Endodermal cell (in vitro differentiated cells): ENCODE measurements around the gene USP28. TPM values are rescaled to one million over a fixed set of nuclear protein-coding genes. Genes with fewer than 3 reads are reported as not detected.

Experiments used
- DNase-seq: peaks from one replicate; pipeline ENCODE4 v3.0.0-alpha.2; 2017
- H3K27ac ChIP-seq: 2 replicates; pipeline ENCODE4 v1.5.1; 2013; ENCODE audit warnings: mild to moderate bottlenecking, low read depth, low read length, moderate library complexity
- H3K27me3 ChIP-seq: 2 replicates; pipeline ENCODE4 v1.6.1; 2013; ENCODE audit warnings: mild to moderate bottlenecking, low read length, moderate library complexity; ENCODE audit not compliant: insufficient read depth, control insufficient read depth, poor library complexity, severe bottlenecking
- H3K36me3 ChIP-seq: 2 replicates; pipeline ENCODE4 v1.7.0; 2013; ENCODE audit warnings: mild to moderate bottlenecking, low read length, moderate library complexity; ENCODE audit not compliant: control insufficient read depth, insufficient read depth
- H3K4me1 ChIP-seq: one replicate; pipeline ENCODE4 v1.7.0; 2013; ENCODE audit warnings: low read length; ENCODE audit not compliant: control insufficient read depth, insufficient read depth
- H3K4me3 ChIP-seq: 2 replicates; pipeline ENCODE4 v1.5.1; 2013; ENCODE audit warnings: mild to moderate bottlenecking, low read length, moderate library complexity
- H3K9ac ChIP-seq: 2 replicates; pipeline ENCODE4 v1.6.1; 2013; ENCODE audit warnings: mild to moderate bottlenecking, low read length, moderate library complexity; ENCODE audit not compliant: poor library complexity, severe bottlenecking; ENCODE audit errors: extremely low read depth
- H3K9me3 ChIP-seq: 2 replicates; pipeline ENCODE4 v1.6.1; 2013; ENCODE audit warnings: mild to moderate bottlenecking, low read length, moderate library complexity; ENCODE audit not compliant: control insufficient read depth
- H3K27ac Mint-ChIP-seq: 2 replicates; pipeline ENCODE4 v1.8.0; 2020; ENCODE audit warnings: mixed read lengths
- H3K27me3 Mint-ChIP-seq: 2 replicates; pipeline ENCODE4 v1.8.0; 2021; ENCODE audit warnings: mild to moderate bottlenecking, mixed read lengths; ENCODE audit not compliant: insufficient read depth
- H3K36me3 Mint-ChIP-seq: 2 replicates; pipeline ENCODE4 v1.8.0; 2020; ENCODE audit warnings: low read depth, mixed read lengths
- H3K4me1 Mint-ChIP-seq: 2 replicates; pipeline ENCODE4 v1.8.0; 2020; ENCODE audit warnings: mixed read lengths
- H3K4me3 Mint-ChIP-seq: 2 replicates; pipeline ENCODE4 v1.8.0; 2020; ENCODE audit warnings: mild to moderate bottlenecking, moderate library complexity, mixed read lengths
- H3K9me3 Mint-ChIP-seq: 2 replicates; pipeline ENCODE4 v1.8.0; 2020; ENCODE audit warnings: mild to moderate bottlenecking, mixed read lengths
- WGBS, 2 experiments: methylation state at CpG; one replicate each; pipeline versions ENCODE4 v1.1.5 to v1.1.7; 2013; ENCODE audit warnings: missing lambda C conversion rate in 2 of 2, mixed read lengths in 1 of 2; ENCODE audit not compliant: insufficient coverage in 1 of 2, insufficient read length in 1 of 2; 5-methylcytosine and 5-hydroxymethylcytosine counted together
- total RNA-seq, 2 donors: library from RNA; stranded (reverse); fragmentation: NEBNext Ultra II Directional in 1 of 2; extraction: Animal tissue kit (Norgen Biotek cat#: 25700) in 1 of 2; gene quantifications; 2 replicates in 1 of 2; 3 replicates in 1 of 2; pipeline ENCODE4 v1.2.1, GENCODE V29; 2021
- TF ChIP-seq, protein P1 (sequence below): fragments of 200-600 bp; sonication (generic); conservative IDR thresholded peaks from 2 replicates; pipeline ENCODE4 v1.5.0; 2021; ENCODE audit warnings: antibody characterized with exemption, mild to moderate bottlenecking

USP28 gene
- total RNA-seq, 2 donors from 2014 or later = 67.0 to 73.7 TPM

DNA sequence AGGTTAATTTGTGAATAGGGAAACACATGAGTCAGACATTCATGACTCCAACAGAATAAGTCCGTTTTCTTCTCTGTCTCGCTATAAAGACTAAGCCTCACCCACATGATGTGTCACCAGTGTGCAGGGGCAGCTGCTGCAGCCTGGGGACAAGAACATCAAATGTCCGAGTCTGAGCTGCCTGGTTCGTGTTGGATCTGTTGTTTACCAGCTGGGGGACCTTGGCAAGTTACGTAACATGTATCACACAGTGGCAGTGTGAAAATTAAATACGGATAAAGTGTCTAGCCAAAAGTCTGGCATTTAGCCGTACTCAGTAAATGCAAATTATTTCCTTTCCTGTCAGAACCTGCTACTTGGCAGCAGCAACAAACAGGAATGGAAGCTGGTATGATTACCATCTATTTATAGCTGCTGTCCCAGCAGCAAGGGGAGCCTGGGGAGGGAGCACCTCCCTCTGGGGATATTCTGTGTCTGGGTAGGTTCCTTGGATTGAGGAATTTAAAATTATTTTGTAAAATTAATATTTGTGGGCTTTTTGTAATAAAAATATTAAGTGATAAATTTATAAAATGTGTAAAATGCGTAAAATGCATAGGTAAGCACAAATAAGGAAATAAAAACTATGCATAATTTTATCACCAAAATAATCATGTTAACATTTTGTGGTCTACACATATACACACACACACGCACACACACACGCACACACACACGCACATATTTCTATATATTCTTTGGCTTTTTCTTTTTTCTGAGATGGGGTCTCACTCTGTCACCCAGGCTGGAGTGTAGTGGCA, 97.1 kb downstream of the USP28 start:
- TF ChIP-seq, protein P1, sequence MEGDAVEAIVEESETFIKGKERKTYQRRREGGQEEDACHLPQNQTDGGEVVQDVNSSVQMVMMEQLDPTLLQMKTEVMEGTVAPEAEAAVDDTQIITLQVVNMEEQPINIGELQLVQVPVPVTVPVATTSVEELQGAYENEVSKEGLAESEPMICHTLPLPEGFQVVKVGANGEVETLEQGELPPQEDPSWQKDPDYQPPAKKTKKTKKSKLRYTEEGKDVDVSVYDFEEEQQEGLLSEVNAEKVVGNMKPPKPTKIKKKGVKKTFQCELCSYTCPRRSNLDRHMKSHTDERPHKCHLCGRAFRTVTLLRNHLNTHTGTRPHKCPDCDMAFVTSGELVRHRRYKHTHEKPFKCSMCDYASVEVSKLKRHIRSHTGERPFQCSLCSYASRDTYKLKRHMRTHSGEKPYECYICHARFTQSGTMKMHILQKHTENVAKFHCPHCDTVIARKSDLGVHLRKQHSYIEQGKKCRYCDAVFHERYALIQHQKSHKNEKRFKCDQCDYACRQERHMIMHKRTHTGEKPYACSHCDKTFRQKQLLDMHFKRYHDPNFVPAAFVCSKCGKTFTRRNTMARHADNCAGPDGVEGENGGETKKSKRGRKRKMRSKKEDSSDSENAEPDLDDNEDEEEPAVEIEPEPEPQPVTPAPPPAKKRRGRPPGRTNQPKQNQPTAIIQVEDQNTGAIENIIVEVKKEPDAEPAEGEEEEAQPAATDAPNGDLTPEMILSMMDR = no peak
- Histone ChIP-seq H3K27ac (no peak overlapping the region), H3K9me3 (no peaks in the 10 kb centered on the region), H3K36me3 (no peaks in the 10 kb centered on the region), H3K4me1 (no peaks in the 10 kb centered on the region), H3K27me3 (peaks cover 27% of the 10 kb centered on the region), H3K4me3 (no peak overlapping the region), H3K9ac (no peak overlapping the region)
- Mint-ChIP-seq H3K4me3 (no peak overlapping the region), H3K4me1 (no peaks in the 10 kb centered on the region), H3K27me3 (peaks cover 15% of the 10 kb centered on the region), H3K27ac (no peak overlapping the region), H3K36me3 (no peaks in the 10 kb centered on the region), H3K9me3 (no peaks in the 10 kb centered on the region)
- WGBS, 2 experiments = 89 to 93% methylated on average over 6 to 10 of the region's 11 CpGs
- DNase-seq = no peak

DNA sequence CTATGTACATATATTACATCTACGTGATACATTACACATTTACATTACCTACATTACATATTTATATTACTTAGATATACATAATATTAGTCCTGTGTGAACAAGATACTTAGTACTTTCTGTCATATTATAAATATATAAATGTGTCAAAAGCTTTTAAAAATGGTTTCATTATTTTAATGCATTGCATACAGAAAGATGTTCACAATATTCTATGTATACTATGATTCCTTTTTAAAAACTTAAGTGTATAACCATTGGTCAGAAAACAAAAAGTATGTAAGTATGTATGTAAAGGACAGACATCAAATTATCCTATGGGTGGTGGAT, 101.2 kb downstream of the USP28 start:
- no CpG with 5 or more reads among the region's 1 CpG for WGBS, 2 experiments
- Histone ChIP-seq H3K9me3 (no peaks in the 10 kb centered on the region), H3K4me1 (no peaks in the 10 kb centered on the region), H3K27ac (no peak overlapping the region), H3K4me3 (peak overlapping the region; percentile 94), H3K36me3 (peaks cover 22% of the 10 kb centered on the region), H3K27me3 (peaks cover 22% of the 10 kb centered on the region), H3K9ac (no peak overlapping the region)
- Mint-ChIP-seq H3K27me3 (peaks cover 8% of the 10 kb centered on the region), H3K4me3 (peak overlapping the region; percentile 98), H3K36me3 (peaks cover 7% of the 10 kb centered on the region), H3K4me1 (peaks cover 6% of the 10 kb centered on the region), H3K27ac (peak overlapping the region; percentile 98), H3K9me3 (no peaks in the 10 kb centered on the region)
- TF ChIP-seq, protein P1 = peak; percentile 27
- no peak for DNase-seq

DNA sequence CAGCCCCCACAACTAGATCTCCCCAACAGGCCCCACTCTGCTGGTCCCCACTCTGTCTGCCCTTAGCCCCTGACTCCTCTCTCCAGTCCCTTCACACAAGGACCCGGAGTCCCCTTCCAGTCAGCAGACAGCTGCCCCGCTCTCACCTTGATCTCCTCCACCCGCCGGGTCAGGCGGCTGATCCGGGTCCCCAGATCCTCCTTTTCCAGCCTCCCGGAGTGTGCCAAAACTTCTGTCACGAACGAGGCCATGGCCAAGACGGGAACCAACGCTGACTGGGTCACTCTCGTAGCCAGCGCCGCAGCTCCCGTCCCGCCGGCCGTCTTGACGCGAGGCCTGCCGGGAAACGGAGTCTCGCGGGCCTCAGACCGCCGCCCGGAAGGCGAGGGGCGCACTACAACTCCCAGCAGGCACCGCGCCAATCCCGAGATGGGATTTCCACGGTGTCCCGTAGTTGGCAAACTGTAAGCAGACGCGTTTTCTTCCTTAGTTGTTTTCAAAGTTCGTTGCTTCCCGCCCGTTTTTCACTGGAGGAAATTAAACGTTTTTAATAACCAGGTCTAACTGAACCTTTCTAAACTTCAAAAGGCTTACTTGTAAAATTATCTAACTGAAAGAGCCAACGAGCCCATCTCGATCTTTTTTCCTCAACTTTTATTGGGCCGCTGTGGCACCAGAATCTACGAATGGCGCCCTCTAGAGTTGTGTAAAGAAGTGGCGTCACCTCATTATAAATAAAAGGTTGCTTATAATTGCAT, 101.8 kb downstream of the USP28 start, which contains the start of gene ZW10:
TSS of gene ZW10 (minus strand) at position 277 of the 758 bp plus-strand sequence. CDS start at position 251, 26 bp downstream.
- peaks cover 6% of the 10 kb centered on the region for H3K4me1 Mint-ChIP-seq
- H3K4me3 ChIP-seq = peak within 1 kb of the TSS; percentile 94
- H3K27me3 Mint-ChIP-seq = peaks cover 8% of the 10 kb centered on the region
- peak within 1 kb of the TSS; percentile 41 for H3K27ac ChIP-seq
- peak within 1 kb of the TSS; percentile 98 for H3K4me3 Mint-ChIP-seq
- H3K36me3 ChIP-seq = peaks cover 28% of the 10 kb centered on the region
- H3K27me3 ChIP-seq = peaks cover 22% of the 10 kb centered on the region
- H3K27ac Mint-ChIP-seq = peak within 1 kb of the TSS; percentile 98
- WGBS, 2 experiments = 0% methylated on average over 27 to 45 of the region's 46 CpGs
- peak within 1 kb of the TSS; percentile 94 for H3K9ac ChIP-seq
- TF ChIP-seq, protein P1 = peak; percentile 98
- peaks cover 8% of the 10 kb centered on the region for H3K36me3 Mint-ChIP-seq
- no peaks in the 10 kb centered on the region for H3K9me3 ChIP-seq
- H3K9me3 Mint-ChIP-seq = no peaks in the 10 kb centered on the region
- DNase-seq = peak; percentile 97
- H3K4me1 ChIP-seq = no peaks in the 10 kb centered on the region
